ENCODE results near the gene IGFL2.
"Not testable (repeated sequence)": the region's sequence is repeated elsewhere in the genome, so short reads cannot be mapped to it uniquely, and the experiment has no call there.

DNA sequence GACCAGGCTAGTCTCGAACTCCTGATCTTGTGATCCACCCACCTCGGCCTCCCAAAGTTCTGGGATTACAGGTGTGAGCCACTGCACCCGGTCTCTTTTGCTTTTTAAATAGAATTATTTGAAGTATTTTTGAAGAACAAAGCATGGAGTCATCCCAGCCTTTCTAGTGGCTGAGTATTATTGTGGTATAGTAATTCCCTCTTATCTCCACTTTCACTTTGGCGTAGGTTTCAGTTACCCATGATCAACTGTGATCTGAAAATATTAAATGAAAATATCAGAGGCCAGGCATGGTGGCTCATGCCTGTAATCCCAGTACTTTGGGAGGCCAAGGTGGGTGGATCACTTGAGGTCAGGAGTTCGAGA, 44.6 kb downstream of the IGFL2 start:
- not testable (repeated sequence) for TF ChIP-seq EZH2 (IDR thresholded peaks at IDR 0.05); POLR2AphosphoS5 (IDR thresholded peaks at IDR 0.05; ENCODE audit: borderline replicate concordance, low read depth, low read length); FOXP2 (optimal IDR thresholded peaks at IDR 0.05; ENCODE audit: control extremely low read depth, extremely low read length, insufficient read depth)

All from SK-N-MC (cell line).